SK-N-MC (cell line): ENCODE data around the gene RARRES2.

Experiments
- DNase-seq: peaks from one replicate; pipeline ENCODE4 v3.0.0-alpha.2; 2011; ENCODE audit warnings: low read depth, low spot score
- H3K27ac ChIP-seq: fragments of 200-600 bp; sonication (generic); 2 replicates; pipeline ENCODE4 v1.5.1; 2016; ENCODE audit warnings: mixed run types
- H3K36me3 ChIP-seq: fragments of 200-600 bp; sonication (generic); 2 replicates; pipeline ENCODE4 v1.6.1; 2017; ENCODE audit warnings: antibody characterized with exemption, low read length, mixed read lengths; ENCODE audit not compliant: insufficient read depth
- H3K4me3 ChIP-seq: fragments of 200-600 bp; sonication (generic); 2 replicates; pipeline ENCODE4 v1.5.1; 2016
- H3K9ac ChIP-seq: fragments of 200-600 bp; sonication (generic); 2 replicates; pipeline ENCODE4 v1.8.0; 2017; ENCODE audit warnings: mixed run types, mixed read lengths; ENCODE audit not compliant: insufficient read length
- H3K9me3 ChIP-seq: fragments of 200-600 bp; sonication (generic); 2 replicates; pipeline ENCODE4 v1.6.1; 2017; ENCODE audit warnings: low read depth, mild to moderate bottlenecking, antibody characterized with exemption, low read length, moderate library complexity, mixed read lengths
- EZH2 ChIP-seq: fragments of 200-600 bp; sonication (generic); IDR thresholded peaks from one replicate; pipeline ENCODE4 v1.6.1; 2017; ENCODE audit warnings: antibody characterized with exemption
- FOXP2 ChIP-seq: optimal IDR thresholded peaks from 2 replicates; pipeline ENCODE3; 2011; ENCODE audit warnings: mild to moderate bottlenecking, moderate library complexity; ENCODE audit not compliant: insufficient read depth; ENCODE audit errors: extremely low read length, control extremely low read depth
- POLR2AphosphoS5 ChIP-seq: IDR thresholded peaks from 2 replicates; pipeline ENCODE4 v1.6.1; 2012; ENCODE audit warnings: mild to moderate bottlenecking, low read depth, low read length, borderline replicate concordance

Gene RARRES2

GRCh38 chr7:150372271-150373048 is 31.0 kb upstream of the RARRES2 start:
- no peaks in the 10 kb centered on the region for H3K9me3 ChIP-seq
- H3K4me3 ChIP-seq: no peak overlapping the region
- TF ChIP-seq FOXP2 (no peak), EZH2 (no peak), POLR2AphosphoS5 (no peak)
- DNase-seq: no peak
- H3K36me3 ChIP-seq: no peaks in the 10 kb centered on the region
- no peak overlapping the region for H3K9ac ChIP-seq
- no peak overlapping the region for H3K27ac ChIP-seq

DNA sequence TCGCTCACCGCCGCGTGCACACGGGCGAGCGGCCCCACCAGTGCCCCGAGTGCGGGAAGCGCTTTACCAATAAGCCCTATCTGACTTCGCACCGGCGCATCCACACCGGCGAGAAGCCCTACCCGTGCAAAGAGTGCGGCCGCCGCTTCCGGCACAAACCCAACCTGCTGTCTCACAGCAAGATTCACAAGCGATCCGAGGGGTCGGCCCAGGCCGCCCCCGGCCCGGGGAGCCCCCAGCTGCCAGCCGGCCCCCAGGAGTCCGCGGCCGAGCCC is 30.5 kb upstream of the RARRES2 start:
- H3K9me3 ChIP-seq: no peaks in the 10 kb centered on the region
- H3K4me3 ChIP-seq: no peak overlapping the region
- H3K9ac ChIP-seq: no peak overlapping the region
- TF ChIP-seq FOXP2 (no peak), EZH2 (no peak), POLR2AphosphoS5 (no peak)
- no peaks in the 10 kb centered on the region for H3K36me3 ChIP-seq
- no peak for DNase-seq
- H3K27ac ChIP-seq: no peak overlapping the region

GRCh38 chr7:150371131-150371995 is 29.9 kb upstream of the RARRES2 start:
- DNase-seq: no peak
- Histone ChIP-seq H3K9me3 (no peaks in the 10 kb centered on the region), H3K36me3 (no peaks in the 10 kb centered on the region), H3K27ac (no peak overlapping the region), H3K4me3 (no peak overlapping the region), H3K9ac (no peak overlapping the region)
- TF ChIP-seq FOXP2 (no peak), EZH2 (no peak), POLR2AphosphoS5 (no peak)

DNA sequence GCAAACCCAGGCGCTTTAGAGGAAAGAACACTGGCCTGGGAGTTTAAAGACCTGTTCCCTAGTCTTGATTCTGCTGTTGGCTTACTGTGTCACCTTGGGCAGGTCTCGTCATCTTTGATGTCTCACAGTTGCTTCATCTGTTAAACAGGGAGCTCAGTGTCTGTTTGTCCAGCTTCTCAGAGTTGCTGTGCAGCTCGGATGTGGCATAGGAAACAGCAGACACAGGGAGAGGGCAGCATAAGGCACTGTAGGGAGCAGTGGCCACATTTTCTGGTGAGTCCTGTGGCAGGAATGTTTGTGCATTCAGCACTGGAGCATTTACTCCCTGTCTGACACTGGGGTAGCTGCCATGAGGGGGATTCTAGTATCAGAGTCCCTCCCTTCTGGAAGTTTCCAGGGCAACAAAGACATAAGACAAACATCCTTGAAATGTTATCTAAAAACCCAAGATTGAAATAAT is 29.2 kb upstream of the RARRES2 start:
- TF ChIP-seq FOXP2 (no peak), POLR2AphosphoS5 (no peak)
- no peak for DNase-seq

DNA sequence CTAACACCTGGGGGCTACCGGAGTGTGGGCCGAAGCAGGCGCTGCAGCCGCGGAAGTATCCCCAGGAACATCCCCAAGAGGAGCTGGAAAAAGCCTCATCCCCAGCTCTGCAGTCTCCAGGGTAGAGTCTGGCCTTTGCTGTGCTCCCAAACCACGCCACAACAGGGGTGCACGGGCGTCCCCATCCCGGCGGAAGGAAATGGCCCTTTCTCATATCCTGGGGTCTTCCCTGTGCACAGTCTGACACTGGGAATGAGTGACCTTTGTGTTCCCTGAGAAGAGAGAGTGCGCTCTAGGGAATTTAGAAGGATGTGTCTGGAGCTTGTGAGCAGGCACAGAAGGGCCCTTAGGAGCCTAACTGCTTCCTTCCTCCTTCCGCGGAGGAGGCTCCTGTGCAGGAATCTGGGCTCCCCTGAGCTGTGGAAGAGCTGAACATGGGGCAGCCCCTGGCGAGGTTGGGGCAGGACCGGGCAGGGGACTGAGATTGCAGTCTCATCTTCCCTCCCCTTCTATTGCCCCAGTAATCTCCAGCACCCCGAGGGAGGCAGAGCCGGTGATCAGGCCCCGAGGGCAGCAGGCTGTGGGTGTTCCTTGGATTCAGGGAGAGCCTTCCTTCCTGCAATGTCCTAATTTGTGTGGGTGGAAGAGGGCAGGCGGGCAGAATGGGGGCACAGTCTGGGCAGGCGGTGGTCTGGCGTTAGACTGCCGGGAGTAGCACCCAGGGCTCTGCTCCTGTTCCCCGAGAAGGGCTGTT is 28.5 kb upstream of the RARRES2 start:
- TF ChIP-seq EZH2 (no peak), POLR2AphosphoS5 (no peak), FOXP2 (no peak)
- Histone ChIP-seq H3K36me3 (no peaks in the 10 kb centered on the region), H3K9ac (no peak overlapping the region), H3K9me3 (no peaks in the 10 kb centered on the region), H3K4me3 (peak overlapping the region; percentile 81), H3K27ac (no peak overlapping the region)
- DNase-seq: no peak

More for the DNA sequence above, 29.2 kb upstream of the RARRES2 start:
- no peaks in the 10 kb centered on the region for H3K36me3 ChIP-seq
- no peak overlapping the region for H3K9ac ChIP-seq
- H3K27ac ChIP-seq: no peak overlapping the region
- H3K4me3 ChIP-seq: no peak overlapping the region
- H3K9me3 ChIP-seq: no peaks in the 10 kb centered on the region

- Histone ChIP-seq H3K9ac (peak overlapping the region; percentile 83), H3K9me3 (no peaks in the 10 kb centered on the region), H3K4me3 (peak overlapping the region; percentile 81), H3K27ac (no peak overlapping the region), H3K36me3 (no peaks in the 10 kb centered on the region)
- DNase-seq: no peak
- TF ChIP-seq FOXP2: no peak
- no peak for TF ChIP-seq POLR2AphosphoS5
- TF ChIP-seq EZH2: no peak
Observed at GRCh38 chr7:150368884-150369747, 27.7 kb upstream of the RARRES2 start.

DNA sequence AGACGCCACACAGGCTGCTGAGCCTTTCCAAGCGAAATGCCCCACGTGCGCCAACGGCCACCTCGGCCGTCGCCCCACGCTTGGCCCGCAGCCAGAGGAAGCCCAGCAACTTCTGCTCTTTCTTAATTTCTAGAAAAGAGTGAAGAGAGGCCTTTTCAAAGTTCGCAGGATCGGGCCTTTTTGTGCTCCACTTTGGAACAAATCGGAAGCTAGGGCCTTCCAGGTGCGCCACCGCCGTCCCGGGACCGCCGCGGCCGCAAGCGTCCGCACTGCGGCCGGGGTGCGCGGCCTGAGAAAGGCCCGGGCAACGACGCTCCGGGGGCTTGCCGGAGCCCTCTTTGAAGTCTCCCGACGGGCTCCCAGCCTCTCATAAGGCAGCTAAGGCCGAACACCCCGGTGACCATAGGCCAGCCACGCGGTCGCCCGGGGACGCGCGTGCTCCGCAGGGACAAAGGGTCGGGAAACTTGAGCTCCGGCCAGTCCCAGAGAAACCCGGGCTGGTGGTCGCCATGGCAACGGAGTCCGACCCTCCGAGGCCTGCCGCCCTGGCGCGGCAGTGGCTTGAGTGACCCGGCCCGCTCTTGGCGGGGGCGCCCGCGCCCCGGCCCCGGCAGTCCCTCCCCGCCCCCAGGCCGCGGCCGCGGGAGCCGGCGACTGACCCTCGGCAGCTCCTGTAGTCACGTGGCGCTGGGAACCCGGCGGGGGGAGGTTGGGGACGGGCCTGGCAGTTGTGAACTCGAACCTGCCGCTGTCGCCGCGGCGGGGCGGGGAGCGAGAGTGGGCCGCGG is 26.9 kb upstream of the RARRES2 start, which contains the start of gene REPIN1:
Gene REPIN1 (plus strand): TSS at position 727 of the 788 bp plus-strand sequence. CDS start 890 bp downstream, outside the sequence.
- no peak for DNase-seq
- peak within 1 kb of the TSS; percentile 83 for H3K9ac ChIP-seq
- peak; percentile 59; the same call in 1 of the 2 replicates for TF ChIP-seq POLR2AphosphoS5
- no peak for TF ChIP-seq EZH2
- TF ChIP-seq FOXP2: no peak
- H3K9me3 ChIP-seq: no peaks in the 10 kb centered on the region
- H3K4me3 ChIP-seq: peak within 1 kb of the TSS; percentile 81
- no peaks in the 10 kb centered on the region for H3K36me3 ChIP-seq
- H3K27ac ChIP-seq: no peak within 1 kb of the TSS
